ENCODE data around the gene ECD. TPM values are rescaled to one million over a fixed set of nuclear protein-coding genes. Genes with fewer than 3 reads are reported as not detected.

ECD gene
- total RNA-seq, 4 donors from 2014 or later: 29.8 to 35.4 (median 31.3) TPM

GRCh38 chr10:73183667-73184281 is 16.0 kb upstream of the ECD start:
- TF ChIP-seq, protein P1, sequence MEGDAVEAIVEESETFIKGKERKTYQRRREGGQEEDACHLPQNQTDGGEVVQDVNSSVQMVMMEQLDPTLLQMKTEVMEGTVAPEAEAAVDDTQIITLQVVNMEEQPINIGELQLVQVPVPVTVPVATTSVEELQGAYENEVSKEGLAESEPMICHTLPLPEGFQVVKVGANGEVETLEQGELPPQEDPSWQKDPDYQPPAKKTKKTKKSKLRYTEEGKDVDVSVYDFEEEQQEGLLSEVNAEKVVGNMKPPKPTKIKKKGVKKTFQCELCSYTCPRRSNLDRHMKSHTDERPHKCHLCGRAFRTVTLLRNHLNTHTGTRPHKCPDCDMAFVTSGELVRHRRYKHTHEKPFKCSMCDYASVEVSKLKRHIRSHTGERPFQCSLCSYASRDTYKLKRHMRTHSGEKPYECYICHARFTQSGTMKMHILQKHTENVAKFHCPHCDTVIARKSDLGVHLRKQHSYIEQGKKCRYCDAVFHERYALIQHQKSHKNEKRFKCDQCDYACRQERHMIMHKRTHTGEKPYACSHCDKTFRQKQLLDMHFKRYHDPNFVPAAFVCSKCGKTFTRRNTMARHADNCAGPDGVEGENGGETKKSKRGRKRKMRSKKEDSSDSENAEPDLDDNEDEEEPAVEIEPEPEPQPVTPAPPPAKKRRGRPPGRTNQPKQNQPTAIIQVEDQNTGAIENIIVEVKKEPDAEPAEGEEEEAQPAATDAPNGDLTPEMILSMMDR (IDR thresholded peaks at IDR 0.05): no peak

GRCh38 chr10:73182568-73182967 is 14.8 kb upstream of the ECD start:
- WGBS, 2 donors: 84 to 95% methylated on average over 2 of the region's 2 CpGs
- intact Hi-C loops (cut with DNase I; ENCODE audit: low total_unique reads): no loop called here

More at GRCh38 chr10:73183667-73184281, 16.0 kb upstream of the ECD start:
- WGBS, 2 donors: 93 to 96% methylated on average over 3 of the region's 3 CpGs
- DNase-seq (ENCODE audit: low spot score in 2 of 2): no peak
- no peak overlapping the region for H3K4me3 ChIP-seq (ENCODE audit: low read depth, poor library complexity, severe bottlenecking)
- intact Hi-C loops (cut with DNase I; ENCODE audit: low total_unique reads): no loop called here

DNA sequence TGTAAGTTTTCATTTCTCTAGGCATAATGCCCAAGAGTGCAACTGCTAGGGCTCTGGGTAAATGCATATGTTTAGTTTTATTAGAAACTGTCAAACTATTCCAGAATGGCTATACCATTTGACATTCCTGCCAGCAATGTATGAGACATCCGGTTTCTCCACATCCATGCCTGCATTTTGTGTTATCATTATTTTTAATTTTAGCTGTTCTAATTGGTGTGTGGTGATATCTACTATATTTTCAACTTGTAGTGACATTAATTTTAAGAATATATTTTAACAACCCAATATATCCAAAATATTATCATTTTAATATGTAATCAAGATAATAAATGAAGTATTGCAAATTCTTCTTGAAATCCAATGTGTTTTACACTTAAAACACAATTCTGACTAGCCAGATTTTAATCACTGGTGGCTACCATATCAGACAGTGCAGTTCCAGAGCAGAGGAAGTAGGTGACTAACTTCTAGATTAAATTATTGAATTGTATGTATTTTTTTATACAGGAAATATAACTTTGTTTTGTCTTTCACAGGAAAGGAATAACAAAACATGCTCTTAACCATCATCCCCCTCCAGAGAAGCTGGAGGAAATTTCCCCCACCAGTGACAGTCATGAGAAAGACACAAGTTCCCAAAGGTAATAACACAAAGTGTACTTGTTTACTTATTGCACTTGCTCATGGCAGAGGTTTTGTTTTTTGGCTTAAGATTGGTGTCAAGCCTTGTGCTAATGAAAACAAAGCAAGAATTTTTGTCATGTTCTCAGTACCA is 6.5 kb upstream of the ECD start:
- WGBS, 2 donors: 98 to 100% methylated on average over 1 of the region's 1 CpG
- intact Hi-C loops (cut with DNase I; ENCODE audit: low total_unique reads): no loop called here
- TF ChIP-seq POLR2A (IDR thresholded peaks at IDR 0.05): no peak
- TF ChIP-seq, protein P1 (IDR thresholded peaks at IDR 0.05): no peak
- DNase-seq (ENCODE audit: low spot score in 2 of 2): no peak
- no peak overlapping the region for H3K4me3 ChIP-seq (ENCODE audit: low read depth, poor library complexity, severe bottlenecking)

More at GRCh38 chr10:73182568-73182967, 14.8 kb upstream of the ECD start:
- DNase-seq (ENCODE audit: low spot score in 2 of 2): no peak
- no peak overlapping the region for H3K4me3 ChIP-seq (ENCODE audit: low read depth, poor library complexity, severe bottlenecking)
- no peak for TF ChIP-seq POLR2A (IDR thresholded peaks at IDR 0.05)
- TF ChIP-seq, protein P1 (IDR thresholded peaks at IDR 0.05): no peak

GRCh38 chr10:73172867-73173266 is 5.1 kb upstream of the ECD start:
- intact Hi-C loops (cut with DNase I; ENCODE audit: low total_unique reads): no loop called here
- DNase-seq (ENCODE audit: low spot score in 2 of 2): no peak
- no peak overlapping the region for H3K4me3 ChIP-seq (ENCODE audit: low read depth, poor library complexity, severe bottlenecking)
- TF ChIP-seq, protein P1 (IDR thresholded peaks at IDR 0.05): no peak
- TF ChIP-seq POLR2A (IDR thresholded peaks at IDR 0.05): no peak

DNA sequence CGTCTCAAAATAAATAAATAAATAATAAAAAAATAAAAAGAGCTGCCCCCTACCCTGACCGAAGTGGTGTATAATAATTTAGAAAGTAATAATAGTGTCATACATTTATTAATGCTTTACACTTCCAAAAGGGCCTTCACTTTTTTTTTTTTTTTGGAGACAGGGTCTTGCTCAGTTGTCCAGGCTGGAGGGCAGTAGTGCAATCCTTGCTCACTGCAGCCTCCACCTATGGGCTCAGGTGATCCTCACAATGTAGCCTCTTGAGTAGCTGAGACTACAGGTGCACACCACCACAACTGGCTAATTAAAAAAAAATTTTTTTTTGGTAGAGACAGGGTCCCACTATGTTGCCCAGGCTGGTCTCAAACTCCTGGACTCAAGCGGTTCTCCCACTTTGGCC is 1.5 kb upstream of the ECD start:
- H3K4me3 ChIP-seq (ENCODE audit: low read depth, poor library complexity, severe bottlenecking): no peak overlapping the region
- 96 to 99% methylated on average over 3 of the region's 3 CpGs for WGBS, 2 donors
- no peak for DNase-seq (ENCODE audit: low spot score in 2 of 2)
- intact Hi-C loops (cut with DNase I; ENCODE audit: low total_unique reads): no loop called here
- no peak for TF ChIP-seq POLR2A (IDR thresholded peaks at IDR 0.05)
- TF ChIP-seq, protein P1 (IDR thresholded peaks at IDR 0.05): no peak

All from lower leg skin (tissue), 4 donors.